GM21515 (cell line): ENCODE measurements around the gene RFX8.
"Not testable (repeated sequence)": the region's sequence is repeated elsewhere in the genome, so short reads cannot be mapped to it uniquely, and the experiment has no call there.

ENCODE experiments used
- ATAC-seq: cut with Tn5 transposase; IDR thresholded peaks from one replicate; pipeline ENCODE4 v1.9.1; 2021; ENCODE audit not compliant: unreplicated experiment

RFX8 gene

GRCh38 chr2:101474731-101475384, at the start of gene RFX8:
RFX8 (minus strand) TSS chr2:101475112; CDS start chr2:101466848, 8,264 bp downstream.
- ATAC-seq: no peak

GRCh38 chr2:101521487-101521886, 46.6 kb upstream of the RFX8 start:
- no peak for ATAC-seq

GRCh38 chr2:101520246-101520645, 45.3 kb upstream of the RFX8 start:
- ATAC-seq: no peak

- ATAC-seq: no peak
Observed at GRCh38 chr2:101518578-101519492, 43.9 kb upstream of the RFX8 start.

GRCh38 chr2:101517758-101518271, 42.9 kb upstream of the RFX8 start:
- no peak for ATAC-seq

GRCh38 chr2:101516823-101517690, 42.1 kb upstream of the RFX8 start:
- no peak for ATAC-seq

GRCh38 chr2:101516349-101516748, 41.4 kb upstream of the RFX8 start:
- ATAC-seq: no peak

GRCh38 chr2:101515477-101515876, 40.6 kb upstream of the RFX8 start:
- ATAC-seq: no peak

- no peak for ATAC-seq
Observed at GRCh38 chr2:101512993-101513392, 38.1 kb upstream of the RFX8 start.

GRCh38 chr2:101511381-101511780, 36.5 kb upstream of the RFX8 start:
- ATAC-seq: no peak

- ATAC-seq: no peak
Observed at GRCh38 chr2:101509499-101510284, 34.8 kb upstream of the RFX8 start.

GRCh38 chr2:101508636-101509035, 33.7 kb upstream of the RFX8 start:
- no peak for ATAC-seq

- ATAC-seq: not testable (repeated sequence)
Observed at GRCh38 chr2:101505276-101505675, 30.4 kb upstream of the RFX8 start.

- ATAC-seq: not testable (repeated sequence)
Observed at GRCh38 chr2:101504744-101505143, 29.8 kb upstream of the RFX8 start.

GRCh38 chr2:101502095-101502494, 27.2 kb upstream of the RFX8 start:
- ATAC-seq: no peak

- ATAC-seq: no peak
Observed at GRCh38 chr2:101501443-101501842, 26.5 kb upstream of the RFX8 start.

GRCh38 chr2:101500860-101501259, 25.9 kb upstream of the RFX8 start:
- no peak for ATAC-seq

GRCh38 chr2:101500180-101500579, 25.3 kb upstream of the RFX8 start:
- ATAC-seq: no peak

GRCh38 chr2:101496279-101496678, 21.4 kb upstream of the RFX8 start:
- ATAC-seq: no peak

GRCh38 chr2:101492936-101493473, 18.1 kb upstream of the RFX8 start:
- no peak for ATAC-seq
